ENCODE data around the gene SLC22A5. TPM values are rescaled to one million over a fixed set of nuclear protein-coding genes. Genes with fewer than 3 reads are reported as not detected.

The SLC22A5 gene
- polyA plus RNA-seq, 1 donor, result 7.3 TPM

DNA sequence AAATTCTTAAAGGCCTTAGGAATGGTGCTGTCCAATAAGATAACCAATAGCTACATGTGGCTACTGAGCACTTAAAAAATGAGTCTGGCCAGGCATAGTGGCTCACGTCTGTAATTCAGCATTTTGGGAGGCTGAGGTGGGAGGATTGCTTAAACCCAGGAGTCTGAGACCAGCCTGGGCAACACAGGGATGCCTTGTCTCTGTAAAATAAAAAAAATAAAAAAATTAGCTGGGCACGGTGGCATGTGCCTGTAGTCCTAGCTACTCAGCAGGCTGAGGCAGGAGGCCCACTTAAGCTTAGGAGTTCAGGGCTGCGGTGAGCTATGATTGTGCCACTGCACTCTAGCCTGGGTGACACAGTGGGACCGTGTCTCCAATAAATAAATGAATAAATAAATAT, 1.3 kb upstream of the SLC22A5 start:
- DNase-seq, result no peak

GRCh38 chr5:132369007-132369473, 470 bp upstream of the SLC22A5 start:
- no peak for DNase-seq

GRCh38 chr5:132370181-132370970, 866 bp downstream of the SLC22A5 start:
- DNase-seq, result no peak

DNA sequence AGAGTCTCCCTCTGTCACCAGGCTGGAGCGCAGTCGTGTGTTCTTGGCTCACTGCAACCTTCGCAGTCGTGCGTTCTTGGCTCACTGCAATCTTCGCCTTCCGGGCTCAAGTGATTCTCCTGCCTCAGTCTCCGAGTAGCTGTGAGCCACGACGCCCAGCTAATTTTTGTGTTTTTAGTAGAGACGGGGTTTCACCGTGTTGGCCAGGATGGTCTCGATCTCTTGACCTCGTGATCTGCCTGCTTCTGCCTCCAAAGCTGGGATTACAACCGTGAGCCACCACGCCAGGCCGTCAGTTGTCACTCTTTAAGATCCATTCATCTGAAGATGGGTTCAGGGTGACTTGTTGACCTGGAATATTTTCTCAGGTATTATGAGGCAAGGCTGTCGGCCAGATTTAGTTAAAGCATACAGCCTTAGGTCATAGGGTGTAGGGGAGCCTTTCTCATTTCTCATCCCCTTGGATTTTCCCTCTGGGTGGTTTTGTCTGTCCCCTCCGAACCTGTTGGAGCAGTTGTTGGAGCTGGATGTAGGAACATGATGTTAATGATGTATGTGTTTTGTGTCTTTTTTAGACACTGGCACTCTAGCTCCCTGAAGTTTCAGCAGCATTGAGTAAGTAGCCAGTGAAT, 1.6 kb downstream of the SLC22A5 start:
- no peak for DNase-seq

- DNase-seq, result no peak
Measured at GRCh38 chr5:132371603-132371994, 2.1 kb downstream of the SLC22A5 start.

- no peak for DNase-seq
Measured at GRCh38 chr5:132372127-132372526, 2.6 kb downstream of the SLC22A5 start.

GRCh38 chr5:132372542-132372941, 3.0 kb downstream of the SLC22A5 start:
- DNase-seq, result no peak

DNA sequence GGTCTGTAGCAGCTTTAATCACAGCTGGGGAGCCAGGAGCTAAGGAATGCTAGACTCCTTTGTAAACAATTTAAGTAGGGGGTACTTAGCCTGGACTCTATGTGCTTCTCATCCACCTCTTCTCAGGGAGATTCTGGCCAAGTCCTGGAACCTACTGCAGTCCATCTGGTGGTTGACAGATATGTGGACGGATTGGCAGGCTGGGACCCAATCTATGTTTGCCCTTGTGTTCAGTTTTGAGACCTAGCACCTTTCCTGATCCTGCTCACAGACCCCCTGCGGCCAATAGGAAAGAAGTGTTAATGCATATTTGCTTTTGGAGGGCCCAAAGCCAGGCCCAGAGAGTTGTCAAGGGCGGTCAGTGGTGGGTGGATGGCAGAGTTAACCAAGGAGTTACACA, 6.4 kb downstream of the SLC22A5 start:
- no peak for DNase-seq

- peak; percentile 71 for DNase-seq
Measured at GRCh38 chr5:132376694-132377641, 7.5 kb downstream of the SLC22A5 start.

- no peak for DNase-seq
Measured at GRCh38 chr5:132377738-132378137, 8.2 kb downstream of the SLC22A5 start.

GRCh38 chr5:132378580-132378979, 9.1 kb downstream of the SLC22A5 start:
- no peak for DNase-seq

DNA sequence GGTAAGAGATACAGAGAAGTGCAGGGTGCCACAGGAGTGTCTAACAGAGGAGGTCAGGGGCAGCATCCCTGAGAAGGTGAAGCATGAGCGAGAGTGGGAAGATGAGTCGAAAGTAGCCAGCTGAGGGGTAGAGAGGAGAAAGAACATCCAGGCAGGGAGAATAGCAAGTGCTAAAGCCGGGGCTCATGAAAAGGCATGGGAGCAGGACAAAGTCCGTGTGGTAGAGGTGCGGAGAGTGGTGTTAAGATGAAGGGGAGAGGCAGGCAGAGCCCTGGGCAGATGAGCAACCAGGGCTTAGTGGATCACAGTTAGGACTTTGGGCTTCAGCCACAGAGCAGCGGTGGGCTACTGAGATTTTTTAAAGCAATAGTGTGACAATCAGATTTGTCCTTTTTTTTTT, 10.5 kb downstream of the SLC22A5 start:
- DNase-seq, result no peak

GRCh38 chr5:132380741-132381140, 11.2 kb downstream of the SLC22A5 start:
- no peak for DNase-seq

DNA sequence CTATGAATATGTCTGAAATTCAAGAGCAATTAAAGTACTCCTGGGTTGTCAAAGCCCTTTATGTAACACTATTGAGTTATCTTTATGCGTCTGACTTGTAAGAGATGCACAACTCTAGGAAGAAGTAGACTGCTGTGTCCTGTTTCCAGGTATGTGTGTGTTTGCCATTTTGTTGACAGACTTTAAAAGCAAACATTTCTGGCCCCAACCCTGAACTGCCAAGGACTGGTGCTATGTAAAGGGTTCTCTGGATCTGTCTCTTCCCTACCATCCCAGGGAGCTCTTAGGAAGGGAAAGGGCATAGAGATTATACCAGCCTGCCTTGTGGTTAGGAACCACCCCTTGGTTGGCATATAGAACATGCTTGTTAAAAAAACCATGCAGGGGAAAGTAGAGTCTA, 12.1 kb downstream of the SLC22A5 start:
- no peak for DNase-seq

GRCh38 chr5:132383261-132383660, 13.8 kb downstream of the SLC22A5 start:
- no peak for DNase-seq

- no peak for DNase-seq
Measured at GRCh38 chr5:132383984-132384383, 14.5 kb downstream of the SLC22A5 start.

DNA sequence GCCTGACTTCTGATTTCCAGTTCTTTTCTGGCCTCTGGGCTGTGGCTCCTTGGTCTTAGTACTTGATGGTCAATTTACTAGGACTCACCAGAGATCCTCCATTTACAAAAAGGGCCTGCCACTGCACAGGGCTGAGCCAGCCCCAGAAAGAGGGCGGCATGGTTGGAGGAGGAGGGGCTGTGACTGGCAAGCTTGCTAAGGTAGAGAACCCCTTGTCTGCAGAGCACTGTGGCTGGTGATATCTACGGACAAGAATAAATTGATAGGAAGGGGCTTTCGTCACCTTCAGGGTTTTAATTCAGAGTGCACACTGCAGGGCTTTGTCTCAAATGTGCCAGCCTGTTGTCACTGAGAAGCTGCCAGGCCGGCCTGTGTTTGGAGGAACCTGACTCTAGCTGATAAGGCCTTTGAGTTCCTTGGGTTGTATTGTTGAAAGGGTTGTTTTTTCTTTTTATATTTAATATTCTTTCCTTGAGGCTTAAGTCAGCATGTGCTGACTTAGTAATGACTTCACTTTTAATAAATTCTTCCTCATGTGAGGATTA, 15.1 kb downstream of the SLC22A5 start:
- DNase-seq, result no peak

- peak; percentile 56 for DNase-seq
Measured at GRCh38 chr5:132385326-132386105, 16.0 kb downstream of the SLC22A5 start.

- peak; percentile 66 for DNase-seq
Measured at GRCh38 chr5:132386644-132387286, 17.3 kb downstream of the SLC22A5 start.

DNA sequence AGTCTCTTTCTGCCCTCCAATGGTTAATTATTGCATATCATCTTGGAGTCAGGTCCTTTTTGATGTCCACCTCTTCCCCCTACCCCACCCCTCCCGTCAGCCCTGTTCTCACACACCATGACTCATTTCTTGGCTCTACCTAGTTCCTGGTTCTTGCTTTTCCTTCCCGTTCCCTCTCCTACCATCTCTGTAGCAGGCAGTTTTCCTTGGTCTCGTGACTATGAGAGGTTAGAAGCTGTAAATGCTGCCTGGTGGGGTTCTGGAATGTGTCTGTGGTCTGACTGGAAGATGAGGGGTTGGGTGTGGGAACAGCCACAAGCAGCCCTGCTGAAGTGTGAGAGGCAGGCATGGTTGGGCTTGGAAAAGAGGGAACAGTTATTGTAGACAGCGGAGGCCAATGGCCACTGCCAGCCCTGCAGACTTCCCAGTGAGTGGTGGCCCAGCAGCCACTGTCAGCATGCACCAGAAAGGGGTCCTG, 18.2 kb downstream of the SLC22A5 start:
- DNase-seq, result peak; percentile 78
